ENCODE data around the gene RARA.

The RARA gene

DNA sequence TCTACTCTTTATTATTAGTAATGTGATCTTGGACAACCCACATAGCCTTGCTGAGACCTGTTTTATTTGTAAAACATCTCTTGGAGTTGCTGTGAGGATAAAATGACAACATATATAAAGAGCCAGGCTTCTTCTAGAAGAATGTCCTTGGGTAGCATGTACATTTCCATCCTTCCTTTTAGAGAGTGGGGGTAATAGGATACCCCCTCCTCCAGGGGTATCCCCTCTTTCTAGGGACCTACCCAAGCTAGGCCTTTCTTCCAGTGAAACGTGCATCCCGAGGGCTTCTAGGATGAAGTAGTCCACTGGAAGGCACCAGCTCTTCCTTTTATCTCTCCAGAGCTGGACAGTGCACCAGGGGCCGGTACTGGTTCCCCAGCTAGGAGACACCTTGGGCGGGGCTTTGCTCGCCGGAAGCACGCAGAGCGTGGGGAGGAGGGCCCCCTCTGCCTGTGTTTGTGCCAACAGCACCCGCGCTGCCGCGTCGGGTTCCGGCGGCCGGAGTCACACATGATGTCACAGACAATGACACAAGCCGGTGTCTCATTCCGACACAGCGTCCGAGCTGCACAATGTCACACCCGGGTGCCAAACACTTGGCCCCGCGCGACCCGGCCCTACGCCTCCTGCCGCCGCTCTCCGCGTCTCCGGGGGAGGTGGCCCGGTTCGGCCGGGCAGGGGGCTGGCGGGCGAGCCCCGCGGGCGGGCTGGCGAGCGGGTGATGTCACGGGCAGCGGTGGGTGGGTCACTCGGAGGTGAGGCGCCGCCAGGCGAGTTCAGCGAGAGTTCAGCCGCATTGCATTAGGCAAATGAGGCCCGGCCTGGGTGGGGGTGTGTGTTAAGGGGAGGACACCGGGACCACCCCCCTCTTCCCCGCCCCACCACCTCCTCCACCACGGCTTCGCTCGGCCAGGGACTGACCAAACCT, 32.2 kb downstream of the RARA start:
- H3K4me3 ChIP-seq (ENCODE audit: low read depth, low read length): peak overlapping the region; percentile 62
- DNase-seq (ENCODE audit: low read depth, low spot score): no peak
- ChIA-PET CTCF (interaction anchor here (1.6 to 23.6 kb wide), 3 partner anchors 13 to 36 kb away, joined by 4 to 649 read pairs (median 79); partner anchors contain the start of gene RARA), POLR2A (no interaction called here)
- TF ChIP-seq, protein P1, sequence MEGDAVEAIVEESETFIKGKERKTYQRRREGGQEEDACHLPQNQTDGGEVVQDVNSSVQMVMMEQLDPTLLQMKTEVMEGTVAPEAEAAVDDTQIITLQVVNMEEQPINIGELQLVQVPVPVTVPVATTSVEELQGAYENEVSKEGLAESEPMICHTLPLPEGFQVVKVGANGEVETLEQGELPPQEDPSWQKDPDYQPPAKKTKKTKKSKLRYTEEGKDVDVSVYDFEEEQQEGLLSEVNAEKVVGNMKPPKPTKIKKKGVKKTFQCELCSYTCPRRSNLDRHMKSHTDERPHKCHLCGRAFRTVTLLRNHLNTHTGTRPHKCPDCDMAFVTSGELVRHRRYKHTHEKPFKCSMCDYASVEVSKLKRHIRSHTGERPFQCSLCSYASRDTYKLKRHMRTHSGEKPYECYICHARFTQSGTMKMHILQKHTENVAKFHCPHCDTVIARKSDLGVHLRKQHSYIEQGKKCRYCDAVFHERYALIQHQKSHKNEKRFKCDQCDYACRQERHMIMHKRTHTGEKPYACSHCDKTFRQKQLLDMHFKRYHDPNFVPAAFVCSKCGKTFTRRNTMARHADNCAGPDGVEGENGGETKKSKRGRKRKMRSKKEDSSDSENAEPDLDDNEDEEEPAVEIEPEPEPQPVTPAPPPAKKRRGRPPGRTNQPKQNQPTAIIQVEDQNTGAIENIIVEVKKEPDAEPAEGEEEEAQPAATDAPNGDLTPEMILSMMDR (IDR thresholded peaks at IDR 0.05; ENCODE audit: insufficient read depth, low read length, missing control alignments): no peak

DNA sequence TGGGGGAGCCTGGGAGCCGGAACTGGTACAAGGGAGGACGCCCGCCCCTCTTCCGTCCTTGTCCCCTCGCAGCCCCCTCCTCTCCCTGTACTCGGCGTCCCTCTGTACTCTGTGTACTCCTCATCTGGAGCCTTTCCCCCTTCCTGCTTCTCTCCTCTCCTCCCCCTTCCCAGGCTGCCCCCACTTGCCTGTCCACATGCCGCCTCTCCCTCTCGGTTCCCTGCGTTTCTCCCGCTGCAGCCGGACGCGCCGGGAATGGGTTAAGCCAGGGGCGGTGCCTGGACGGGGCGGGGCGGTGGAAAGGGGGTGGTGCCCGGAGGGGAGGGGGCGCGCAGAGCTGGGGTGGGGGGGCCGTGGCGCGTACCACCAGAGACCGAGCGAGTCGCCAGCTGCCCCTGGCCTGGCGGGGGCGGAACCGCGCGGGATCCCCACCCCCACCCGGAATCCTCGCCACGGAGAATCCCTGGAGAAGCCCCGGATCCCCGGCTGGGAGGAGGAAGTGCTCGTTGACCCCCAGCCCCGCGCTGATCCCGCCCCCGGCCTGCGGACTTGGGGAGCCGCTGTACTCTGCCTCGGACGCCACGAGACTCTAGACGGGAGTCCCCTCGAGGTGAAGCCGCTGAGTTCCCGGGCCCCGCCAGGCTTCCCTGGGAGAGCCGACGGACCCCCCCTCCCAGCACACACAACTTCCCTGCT, 33.0 kb downstream of the RARA start:
- TF ChIP-seq, protein P1 (IDR thresholded peaks at IDR 0.05; ENCODE audit: insufficient read depth, low read length, missing control alignments): no peak
- peak overlapping the region; percentile 62 for H3K4me3 ChIP-seq (ENCODE audit: low read depth, low read length)
- no peak for DNase-seq (ENCODE audit: low read depth, low spot score)
- POLR2A ChIA-PET: no interaction called here
- CTCF ChIA-PET: interaction anchor here (1.0 to 23.6 kb wide), 4 partner anchors 12 to 140 kb away, joined by 3 to 649 read pairs (median 42); partner anchors contain the start of gene RARA

DNA sequence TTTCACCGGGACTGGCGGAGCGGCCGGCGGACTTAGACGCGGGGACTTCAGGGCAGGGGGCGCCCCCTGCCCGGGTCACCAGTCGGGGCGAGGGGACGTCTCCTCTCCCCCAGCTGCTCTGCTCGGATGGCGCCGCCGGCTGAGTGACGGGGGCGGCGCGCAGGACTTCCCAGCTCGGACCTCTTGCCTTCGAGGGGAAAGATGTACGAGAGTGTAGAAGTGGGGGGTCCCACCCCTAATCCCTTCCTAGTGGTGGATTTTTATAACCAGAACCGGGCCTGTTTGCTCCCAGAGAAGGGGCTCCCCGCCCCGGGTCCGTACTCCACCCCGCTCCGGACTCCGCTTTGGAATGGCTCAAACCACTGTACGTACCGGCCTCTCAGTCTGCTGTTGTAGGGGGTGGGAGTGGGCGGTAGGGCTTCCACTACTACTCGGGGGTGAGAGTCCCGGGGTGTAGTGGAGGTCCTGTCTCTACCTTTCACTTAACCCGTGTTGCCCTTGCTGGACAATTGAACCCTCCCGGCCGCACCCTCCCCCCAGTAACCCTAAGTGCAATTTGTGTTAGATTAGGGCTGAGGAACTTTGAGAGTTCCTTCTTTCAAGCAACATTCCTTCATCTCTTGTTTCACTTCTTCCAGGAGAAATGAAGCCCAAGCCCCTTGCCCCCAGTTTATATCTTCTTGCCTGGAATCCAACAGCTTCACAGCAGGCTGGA, 33.7 kb downstream of the RARA start:
- TF ChIP-seq, protein P1 (IDR thresholded peaks at IDR 0.05; ENCODE audit: insufficient read depth, low read length, missing control alignments): no peak
- CTCF ChIA-PET: interaction anchor here (1.0 to 23.6 kb wide), 4 partner anchors 12 to 140 kb away, joined by 3 to 649 read pairs (median 44); partner anchors contain the start of gene RARA

DNA sequence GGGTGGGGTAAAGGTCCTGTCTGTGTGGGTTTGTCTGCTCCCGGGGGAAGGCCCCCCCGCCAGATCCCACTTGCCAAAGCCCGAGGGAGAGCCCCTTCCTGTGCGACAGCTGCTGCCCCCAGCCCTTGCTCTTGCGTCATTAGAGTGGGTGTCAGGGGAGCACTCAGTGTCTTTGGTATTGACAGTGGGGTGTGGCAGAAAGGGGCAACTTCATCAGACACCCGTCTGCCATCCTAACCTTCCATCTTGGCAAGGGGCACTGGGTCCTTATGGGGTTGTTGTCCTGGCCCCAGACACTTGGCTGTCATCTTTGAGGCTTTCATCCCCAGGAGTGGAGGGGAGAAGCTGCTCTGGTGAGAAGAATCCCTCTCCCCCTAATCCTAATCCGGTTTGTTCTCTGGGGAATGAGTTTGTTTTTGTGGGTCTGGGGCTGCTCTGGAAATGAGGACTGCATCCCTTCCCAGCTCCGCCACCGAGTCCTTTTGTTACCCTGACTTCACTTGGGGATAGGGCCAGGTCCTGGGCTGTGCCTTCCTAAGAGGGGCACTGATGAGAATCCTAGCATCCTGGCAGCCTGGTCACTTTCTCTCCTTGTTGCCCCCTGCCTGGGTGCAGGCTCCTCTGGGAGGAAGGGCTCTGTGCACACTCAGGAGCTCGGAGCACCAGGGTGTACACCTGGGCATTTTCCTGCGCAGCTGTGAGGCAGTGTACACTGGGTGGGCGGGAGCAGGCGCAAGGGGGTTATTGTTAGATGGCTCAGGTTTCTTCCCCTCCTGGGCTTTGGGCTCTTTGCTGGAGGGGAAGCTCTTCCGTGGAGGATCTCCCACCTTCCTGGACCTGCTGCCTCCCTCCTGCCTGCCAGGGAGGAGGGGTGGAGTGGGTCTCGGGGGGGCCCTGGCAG, 34.5 kb downstream of the RARA start:
- POLR2A ChIA-PET: interaction anchor here (1.3 kb wide), 1 partner anchor 41 kb away, joined by 3 read pairs; no protein-coding TSS in a partner anchor
- peak overlapping the region; percentile 62 for H3K4me3 ChIP-seq (ENCODE audit: low read depth, low read length)

More for the DNA sequence above, 33.7 kb downstream of the RARA start:
- no peak for DNase-seq (ENCODE audit: low read depth, low spot score)
- peak overlapping the region; percentile 62 for H3K4me3 ChIP-seq (ENCODE audit: low read depth, low read length)
- POLR2A ChIA-PET: no interaction called here

More for the DNA sequence above, 34.5 kb downstream of the RARA start:
- CTCF ChIA-PET: interaction anchor here (0.6 to 23.6 kb wide), 7 partner anchors 11 to 124 kb away, joined by 3 to 649 read pairs (median 9); partner anchors contain the start of genes RARA and WIPF2
- DNase-seq (ENCODE audit: low read depth, low spot score): no peak
- TF ChIP-seq, protein P1 (IDR thresholded peaks at IDR 0.05; ENCODE audit: insufficient read depth, low read length, missing control alignments): no peak

Measured in AG04449 (cell line).